ENCODE data around the gene RAP1GAP. TPM values are rescaled to one million over a fixed set of nuclear protein-coding genes. Genes with fewer than 3 reads are reported as not detected.
A peak's percentile ranks its signal among the peaks of the same experiment; 100 is the strongest.

Gene RAP1GAP
- polyA plus RNA-seq, 1 donor from 2014 or later, result 9.8 TPM

DNA sequence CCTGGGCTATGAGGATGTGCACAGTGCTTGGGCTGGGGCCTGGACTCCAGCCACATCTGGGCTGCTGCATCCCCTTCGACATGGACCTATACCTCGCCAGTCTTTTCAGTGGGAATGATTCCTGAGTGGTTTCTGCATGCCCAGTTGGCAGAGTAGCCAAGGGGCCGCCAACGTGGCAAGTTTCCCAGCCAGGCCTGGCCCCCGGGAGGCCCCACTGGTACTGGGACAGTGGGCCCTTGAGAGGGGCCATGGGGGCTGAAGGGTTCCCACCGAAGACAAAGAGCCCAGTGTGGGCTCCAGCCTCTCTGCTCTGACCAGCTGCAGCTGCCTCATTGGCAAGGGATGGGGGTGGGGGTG is 15.4 kb downstream of the RAP1GAP start:
- Histone ChIP-seq H3K4me3 (ENCODE audit: low read length) (no peak overlapping the region), H3K9ac (ENCODE audit: low read length) (no peak overlapping the region)

DNA sequence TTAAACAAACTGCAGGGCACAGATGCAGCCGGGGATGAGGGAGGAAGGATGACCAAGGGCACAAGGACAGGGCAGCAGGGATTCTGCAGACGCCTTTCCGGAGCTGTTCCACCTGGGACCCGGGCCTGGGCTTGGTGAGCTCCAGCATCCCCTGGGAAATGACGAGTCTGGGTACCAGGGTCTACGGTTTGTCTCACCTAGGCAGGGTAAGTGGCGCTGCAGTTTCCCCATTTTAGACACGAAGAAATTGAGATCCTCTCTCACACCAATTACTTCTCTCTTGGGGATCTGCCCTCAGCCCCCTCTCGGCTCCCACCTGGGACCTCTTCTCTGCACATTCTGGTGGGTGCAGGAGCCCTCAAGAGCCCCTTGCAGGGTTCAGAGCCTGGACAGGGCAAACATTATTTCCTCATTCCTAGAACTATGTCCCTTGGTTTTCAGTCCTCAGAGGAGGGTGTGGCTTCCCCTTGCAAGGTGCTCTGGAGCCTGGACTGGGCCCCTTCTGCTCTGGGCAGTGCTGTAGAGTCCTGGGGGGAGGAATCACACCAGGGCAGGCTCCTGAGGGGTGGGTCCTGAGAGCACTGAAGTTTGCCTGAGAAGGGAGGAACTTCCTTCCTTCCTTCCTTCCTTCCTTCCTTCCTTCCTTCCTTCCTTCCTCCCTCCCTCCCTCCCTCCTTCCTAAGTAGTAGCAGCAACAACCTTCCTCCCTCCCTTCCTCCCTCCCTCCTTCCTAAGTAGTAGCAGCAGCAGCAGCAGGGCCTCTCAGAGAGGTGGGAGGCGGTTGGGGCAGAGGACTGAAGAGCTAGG is 16.0 kb downstream of the RAP1GAP start:
- no peaks in the 10 kb centered on the region for H4K20me1 ChIP-seq (ENCODE audit: insufficient read depth)
- H3K9ac ChIP-seq (ENCODE audit: low read length), result no peak overlapping the region
- H3K27ac ChIP-seq (ENCODE audit: low read length), result no peak overlapping the region
- no peak overlapping the region for H2AFZ ChIP-seq (ENCODE audit: low read depth, low read length)
- H3K27me3 ChIP-seq (ENCODE audit: insufficient read depth, low read depth, low read length), result peaks cover 4% of the 10 kb centered on the region
- no peaks in the 10 kb centered on the region for H3K36me3 ChIP-seq (ENCODE audit: insufficient read depth, low read length)
- no peaks in the 10 kb centered on the region for H3F3A ChIP-seq (ENCODE audit: insufficient read depth, low read length, poor library complexity, severe bottlenecking)
- no peak overlapping the region for H3K4me2 ChIP-seq (ENCODE audit: low read length)
- TF ChIP-seq RAD21 (conservative IDR thresholded peaks at IDR 0.05), result no peak
- no peak for TF ChIP-seq REST (IDR thresholded peaks at IDR 0.05; ENCODE audit: borderline replicate concordance)
- no peak for TF ChIP-seq MXI1 (conservative IDR thresholded peaks at IDR 0.05; ENCODE audit: poor library complexity, severe bottlenecking)
- no peak for TF ChIP-seq EP300 (conservative IDR thresholded peaks at IDR 0.05; ENCODE audit: poor library complexity, severe bottlenecking)
- TF ChIP-seq EZH2 (IDR thresholded peaks at IDR 0.05; ENCODE audit: borderline replicate concordance, insufficient read depth, low read length, poor library complexity, severe bottlenecking), result no peak
- TF ChIP-seq SMC3 (conservative IDR thresholded peaks at IDR 0.05; ENCODE audit: poor library complexity), result no peak
- H3K9me3 ChIP-seq (ENCODE audit: low read length), result no peaks in the 10 kb centered on the region
- H3K4me3 ChIP-seq (ENCODE audit: low read length), result no peak overlapping the region
- H3K9me2 ChIP-seq (ENCODE audit: insufficient read depth, low read length), result no peaks in the 10 kb centered on the region
- no peaks in the 10 kb centered on the region for H3K79me2 ChIP-seq (replicated peaks; ENCODE audit: insufficient read depth, low read length)

More for the DNA sequence above, 15.4 kb downstream of the RAP1GAP start:
- no peaks in the 10 kb centered on the region for H3K36me3 ChIP-seq (ENCODE audit: insufficient read depth, low read length)
- no peak overlapping the region for H3K27ac ChIP-seq (ENCODE audit: low read length)
- H3K4me2 ChIP-seq (ENCODE audit: low read length), result no peak overlapping the region
- peaks cover 8% of the 10 kb centered on the region for H3K27me3 ChIP-seq (ENCODE audit: insufficient read depth, low read depth, low read length)
- H3K79me2 ChIP-seq (replicated peaks; ENCODE audit: insufficient read depth, low read length), result no peaks in the 10 kb centered on the region
- no peak overlapping the region for H2AFZ ChIP-seq (ENCODE audit: low read depth, low read length)
- H3K9me3 ChIP-seq (ENCODE audit: low read length), result no peaks in the 10 kb centered on the region
- no peaks in the 10 kb centered on the region for H3K9me2 ChIP-seq (ENCODE audit: insufficient read depth, low read length)
- no peak for TF ChIP-seq SMC3 (conservative IDR thresholded peaks at IDR 0.05; ENCODE audit: poor library complexity)
- TF ChIP-seq POLR2AphosphoS5 (IDR thresholded peaks at IDR 0.05), result no peak
- TF ChIP-seq MXI1 (conservative IDR thresholded peaks at IDR 0.05; ENCODE audit: poor library complexity, severe bottlenecking), result no peak
- TF ChIP-seq TAF1 (IDR thresholded peaks at IDR 0.05; ENCODE audit: low read depth), result no peak
- no peaks in the 10 kb centered on the region for H4K20me1 ChIP-seq (ENCODE audit: insufficient read depth)
- no peaks in the 10 kb centered on the region for H3F3A ChIP-seq (ENCODE audit: insufficient read depth, low read length, poor library complexity, severe bottlenecking)

- H2AFZ ChIP-seq (ENCODE audit: low read depth, low read length), result no peak overlapping the region
- H3K27ac ChIP-seq (ENCODE audit: low read length), result no peak overlapping the region
- no peaks in the 10 kb centered on the region for H4K20me1 ChIP-seq (ENCODE audit: insufficient read depth)
- H3K9me2 ChIP-seq (ENCODE audit: insufficient read depth, low read length), result no peaks in the 10 kb centered on the region
- peaks cover 4% of the 10 kb centered on the region for H3K27me3 ChIP-seq (ENCODE audit: insufficient read depth, low read depth, low read length)
- peak overlapping the region; percentile 50 for H3K4me3 ChIP-seq (ENCODE audit: low read length)
- no peaks in the 10 kb centered on the region for H3K9me3 ChIP-seq (ENCODE audit: low read length)
- no peak for TF ChIP-seq RAD21 (conservative IDR thresholded peaks at IDR 0.05)
- H3K36me3 ChIP-seq (ENCODE audit: insufficient read depth, low read length), result no peaks in the 10 kb centered on the region
- no peaks in the 10 kb centered on the region for H3F3A ChIP-seq (ENCODE audit: insufficient read depth, low read length, poor library complexity, severe bottlenecking)
- no peak overlapping the region for H3K4me2 ChIP-seq (ENCODE audit: low read length)
- no peaks in the 10 kb centered on the region for H3K79me2 ChIP-seq (replicated peaks; ENCODE audit: insufficient read depth, low read length)
- H3K9ac ChIP-seq (ENCODE audit: low read length), result peak overlapping the region; percentile 26
Measured at GRCh38 chr1:21652101-21652936, 16.8 kb downstream of the RAP1GAP start.

Data from neural cell (in vitro differentiated cells).